ENCODE results near the gene IFNA14. TPM values are rescaled to one million over a fixed set of nuclear protein-coding genes. Genes with fewer than 3 reads are reported as not detected.
A peak's percentile ranks its signal among the peaks of the same experiment; 100 is the strongest.

The IFNA14 gene
- total RNA-seq, 1 experiment from 2014 or later = not detected

GRCh38 chr9:21265421-21266189 is 25.8 kb upstream of the IFNA14 start:
- H3K9ac ChIP-seq (ENCODE audit: low read length) = no peak overlapping the region
- no peaks in the 10 kb centered on the region for H3F3A ChIP-seq (ENCODE audit: low read length, unreplicated experiment)
- H3K36me3 ChIP-seq (ENCODE audit: low read depth, low read length) = no peaks in the 10 kb centered on the region
- peak; percentile 33 for ATAC-seq
- no peak overlapping the region for H3K4me3 ChIP-seq (ENCODE audit: low read length)
- no peak overlapping the region for H3K27ac ChIP-seq (ENCODE audit: low read length)
- peak overlapping the region; percentile 16; the same call in 1 of the 2 replicates for H3K4me2 ChIP-seq (ENCODE audit: low read length)
- peak; percentile 56 for DNase-seq
- H3K4me1 ChIP-seq (ENCODE audit: insufficient read depth, low read length) = peaks cover 4% of the 10 kb centered on the region; the same call in 1 of the 2 replicates
- no peaks in the 10 kb centered on the region for H4K20me1 ChIP-seq (ENCODE audit: low read length)
- H2AFZ ChIP-seq (ENCODE audit: low read length) = no peak overlapping the region
- intact Hi-C loops (cut with micrococcal nuclease) = no loop called here
- POLR2A ChIA-PET (ENCODE audit: unreplicated experiment) = no interaction called here
- no peaks in the 10 kb centered on the region for H3K79me2 ChIP-seq (ENCODE audit: low read length)
- no peaks in the 10 kb centered on the region; the same call in 1 of the 2 replicates for H3K27me3 ChIP-seq (ENCODE audit: low read length)
- no peaks in the 10 kb centered on the region for H3K9me2 ChIP-seq (replicated peaks; ENCODE audit: low read length)
- no TSS peak for BruUV-seq (replicated peaks)
- TF ChIP-seq EZH2phosphoT487 (IDR thresholded peaks at IDR 0.05; ENCODE audit: borderline replicate concordance, low read length) (no peak), CTCF (conservative IDR thresholded peaks at IDR 0.05; ENCODE audit: low read depth, low read length) (no peak)
- no peaks in the 10 kb centered on the region for H3K9me3 ChIP-seq (ENCODE audit: low read length)
- CTCF ChIA-PET = interaction anchor here (0.9 kb wide), 1 partner anchor 13 kb away, joined by 4 read pairs; no protein-coding TSS in a partner anchor

GRCh38 chr9:21255538-21256212 is 15.9 kb upstream of the IFNA14 start:
- Histone ChIP-seq H4K20me1 (ENCODE audit: low read length) (no peaks in the 10 kb centered on the region), H2AFZ (ENCODE audit: low read length) (no peak overlapping the region), H3K79me2 (ENCODE audit: low read length) (no peaks in the 10 kb centered on the region), H3K9me3 (ENCODE audit: low read length) (no peaks in the 10 kb centered on the region), H3K4me2 (ENCODE audit: low read length) (no peak overlapping the region), H3K27me3 (ENCODE audit: low read length) (no peaks in the 10 kb centered on the region; the same call in 1 of the 2 replicates), H3K4me1 (ENCODE audit: insufficient read depth, low read length) (no peaks in the 10 kb centered on the region), H3K4me3 (ENCODE audit: low read length) (no peak overlapping the region), H3K36me3 (ENCODE audit: low read depth, low read length) (no peaks in the 10 kb centered on the region), H3K27ac (ENCODE audit: low read length) (no peak overlapping the region), H3K9ac (ENCODE audit: low read length) (no peak overlapping the region), H3F3A (ENCODE audit: low read length, unreplicated experiment) (no peaks in the 10 kb centered on the region), H3K9me2 (replicated peaks; ENCODE audit: low read length) (no peaks in the 10 kb centered on the region)
- intact Hi-C loops (cut with micrococcal nuclease) = no loop called here
- ChIA-PET CTCF (no interaction called here), POLR2A (ENCODE audit: unreplicated experiment) (no interaction called here)
- DNase-seq (no peak), ATAC-seq (no peak)
- BruUV-seq (replicated peaks) = no TSS peak
- TF ChIP-seq EZH2 (IDR thresholded peaks at IDR 0.05; ENCODE audit: low read length, unreplicated experiment) = no peak
- TF ChIP-seq CTCF (conservative IDR thresholded peaks at IDR 0.05; ENCODE audit: low read depth, low read length) = no peak
- TF ChIP-seq EZH2phosphoT487 (IDR thresholded peaks at IDR 0.05; ENCODE audit: borderline replicate concordance, low read length) = no peak
